Measurements from ENCODE around the gene RSPH4A. TPM values are rescaled to one million over a fixed set of nuclear protein-coding genes. Genes with fewer than 3 reads are reported as not detected.

Gene RSPH4A
- total and polyA plus RNA-seq, 2 experiments from 2014 or later: 0.46 to 0.83 TPM

DNA sequence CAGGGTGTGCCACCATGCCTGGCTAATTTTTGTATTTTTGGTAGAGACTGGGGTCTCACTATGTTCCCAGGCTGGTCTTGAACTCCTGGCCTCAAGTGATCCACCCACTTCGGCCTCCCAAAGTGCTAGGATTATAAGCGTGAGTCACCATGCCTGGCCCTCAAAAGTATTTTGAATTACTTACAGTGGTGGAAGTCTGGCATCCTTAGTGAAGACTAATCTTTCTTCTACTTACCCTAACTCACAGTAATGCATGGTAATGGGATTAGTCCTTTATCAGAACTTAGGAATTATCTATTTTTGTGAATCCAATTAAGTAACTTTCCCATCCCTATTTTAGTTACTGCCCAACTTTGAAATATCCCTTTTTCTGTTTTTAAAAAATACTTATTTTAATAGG lies 41.1 kb upstream of the RSPH4A start:
- Histone ChIP-seq H3K27ac (no peak overlapping the region), H4K20me1 (ENCODE audit: insufficient read depth, poor library complexity, severe bottlenecking) (peaks cover 15% of the 10 kb centered on the region), H3K4me2 (no peak overlapping the region), H3K9me2 (replicated peaks; ENCODE audit: insufficient read depth) (no peaks in the 10 kb centered on the region), H3K36me3 (replicated peaks; ENCODE audit: insufficient read depth, low read depth) (no peaks in the 10 kb centered on the region), H3K9me3 (ENCODE audit: low read depth) (no peaks in the 10 kb centered on the region), H3K79me2 (peaks cover 82% of the 10 kb centered on the region), H2AFZ (no peak overlapping the region), H3K4me1 (ENCODE audit: insufficient read depth) (peaks cover 16% of the 10 kb centered on the region), H3K27me3 (no peaks in the 10 kb centered on the region), H3K4me3 (no peak overlapping the region)
- no peak for DNase-seq (ENCODE audit: low spot score)
- 59% methylated on average over 2 of the region's 2 CpGs for WGBS (ENCODE audit: low lambda C conversion rate, missing lambda C conversion rate)
- TF ChIP-seq EZH2 (IDR thresholded peaks at IDR 0.05; ENCODE audit: borderline replicate concordance): no peak

- no peak for DNase-seq (ENCODE audit: low spot score)
- Histone ChIP-seq H3K4me1 (ENCODE audit: insufficient read depth) (peaks cover 13% of the 10 kb centered on the region), H2AFZ (no peak overlapping the region), H4K20me1 (ENCODE audit: insufficient read depth, poor library complexity, severe bottlenecking) (peaks cover 16% of the 10 kb centered on the region), H3K9me3 (ENCODE audit: low read depth) (no peaks in the 10 kb centered on the region), H3K27ac (no peak overlapping the region), H3K36me3 (replicated peaks; ENCODE audit: insufficient read depth, low read depth) (no peaks in the 10 kb centered on the region), H3K79me2 (peaks cover 74% of the 10 kb centered on the region), H3K9me2 (replicated peaks; ENCODE audit: insufficient read depth) (no peaks in the 10 kb centered on the region), H3K4me3 (no peak overlapping the region), H3K27me3 (no peaks in the 10 kb centered on the region), H3K4me2 (no peak overlapping the region)
- WGBS (ENCODE audit: low lambda C conversion rate, missing lambda C conversion rate): 96% methylated on average over 5 of the region's 5 CpGs
- no peak for TF ChIP-seq EZH2 (IDR thresholded peaks at IDR 0.05; ENCODE audit: borderline replicate concordance)
- TF ChIP-seq, protein P1, sequence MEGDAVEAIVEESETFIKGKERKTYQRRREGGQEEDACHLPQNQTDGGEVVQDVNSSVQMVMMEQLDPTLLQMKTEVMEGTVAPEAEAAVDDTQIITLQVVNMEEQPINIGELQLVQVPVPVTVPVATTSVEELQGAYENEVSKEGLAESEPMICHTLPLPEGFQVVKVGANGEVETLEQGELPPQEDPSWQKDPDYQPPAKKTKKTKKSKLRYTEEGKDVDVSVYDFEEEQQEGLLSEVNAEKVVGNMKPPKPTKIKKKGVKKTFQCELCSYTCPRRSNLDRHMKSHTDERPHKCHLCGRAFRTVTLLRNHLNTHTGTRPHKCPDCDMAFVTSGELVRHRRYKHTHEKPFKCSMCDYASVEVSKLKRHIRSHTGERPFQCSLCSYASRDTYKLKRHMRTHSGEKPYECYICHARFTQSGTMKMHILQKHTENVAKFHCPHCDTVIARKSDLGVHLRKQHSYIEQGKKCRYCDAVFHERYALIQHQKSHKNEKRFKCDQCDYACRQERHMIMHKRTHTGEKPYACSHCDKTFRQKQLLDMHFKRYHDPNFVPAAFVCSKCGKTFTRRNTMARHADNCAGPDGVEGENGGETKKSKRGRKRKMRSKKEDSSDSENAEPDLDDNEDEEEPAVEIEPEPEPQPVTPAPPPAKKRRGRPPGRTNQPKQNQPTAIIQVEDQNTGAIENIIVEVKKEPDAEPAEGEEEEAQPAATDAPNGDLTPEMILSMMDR (IDR thresholded peaks at IDR 0.05; ENCODE audit: poor library complexity): no peak
- TF ChIP-seq EZH2phosphoT487 (IDR thresholded peaks at IDR 0.05; ENCODE audit: low read depth, severe bottlenecking, unreplicated experiment): no peak
Measured at GRCh38 chr6:116577486-116577885, 38.8 kb upstream of the RSPH4A start.

DNA sequence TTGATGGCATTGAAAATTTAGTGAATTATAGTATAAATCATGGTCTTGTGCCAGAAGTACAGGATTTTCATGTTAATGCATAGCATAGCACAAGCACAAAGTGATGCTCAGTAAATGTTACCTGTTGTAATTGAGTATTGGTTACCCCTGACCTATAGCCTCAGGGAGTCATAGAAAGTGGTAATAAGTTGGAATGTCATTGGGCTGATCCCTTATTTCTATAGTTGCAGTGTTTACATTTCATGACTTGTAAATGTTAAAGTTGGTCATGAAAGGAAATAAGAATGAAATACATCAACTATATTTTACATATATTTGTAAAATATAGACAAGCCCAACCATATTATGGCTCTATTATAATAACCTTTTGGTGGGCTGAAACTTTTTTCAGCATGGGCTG lies 37.9 kb upstream of the RSPH4A start:
- Histone ChIP-seq H3K36me3 (replicated peaks; ENCODE audit: insufficient read depth, low read depth) (no peaks in the 10 kb centered on the region), H3K4me3 (no peak overlapping the region), H4K20me1 (ENCODE audit: insufficient read depth, poor library complexity, severe bottlenecking) (peaks cover 8% of the 10 kb centered on the region), H2AFZ (no peak overlapping the region), H3K79me2 (peaks cover 66% of the 10 kb centered on the region), H3K27me3 (no peaks in the 10 kb centered on the region), H3K4me2 (no peak overlapping the region), H3K9me2 (replicated peaks; ENCODE audit: insufficient read depth) (no peaks in the 10 kb centered on the region), H3K4me1 (ENCODE audit: insufficient read depth) (peaks cover 5% of the 10 kb centered on the region), H3K9me3 (ENCODE audit: low read depth) (no peaks in the 10 kb centered on the region), H3K27ac (no peak overlapping the region)
- TF ChIP-seq EZH2phosphoT487 (IDR thresholded peaks at IDR 0.05; ENCODE audit: low read depth, severe bottlenecking, unreplicated experiment): no peak
- TF ChIP-seq, protein P1 (IDR thresholded peaks at IDR 0.05; ENCODE audit: poor library complexity): no peak
- no peak for TF ChIP-seq EZH2 (IDR thresholded peaks at IDR 0.05; ENCODE audit: borderline replicate concordance)
- no peak for DNase-seq (ENCODE audit: low spot score)

DNA sequence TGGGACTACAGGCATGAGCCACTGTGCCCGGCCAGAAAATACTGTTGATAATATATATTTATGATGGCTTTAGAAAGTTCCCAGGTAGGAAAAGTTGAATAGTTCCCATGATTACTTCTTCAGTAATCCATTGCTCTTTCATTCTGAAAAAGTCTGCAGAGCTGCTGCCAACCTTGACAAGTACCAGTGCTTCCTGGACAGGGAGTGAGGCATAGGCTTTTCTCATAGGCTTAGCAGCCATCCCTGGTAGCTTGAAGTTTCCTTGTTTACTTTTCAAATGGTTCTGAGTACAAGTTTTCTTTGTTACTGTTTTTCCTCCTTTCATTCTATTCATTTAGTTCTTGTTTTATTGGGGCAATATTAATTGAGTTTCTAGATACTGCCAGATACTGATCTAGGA lies 37.1 kb upstream of the RSPH4A start:
- H3K4me3 ChIP-seq: no peak overlapping the region
- 88% methylated on average over 1 of the region's 1 CpG for WGBS (ENCODE audit: low lambda C conversion rate, missing lambda C conversion rate)
- peak; percentile 21 for DNase-seq (ENCODE audit: low spot score)
- H3K79me2 ChIP-seq: peaks cover 58% of the 10 kb centered on the region
- no peak for TF ChIP-seq EZH2phosphoT487 (IDR thresholded peaks at IDR 0.05; ENCODE audit: low read depth, severe bottlenecking, unreplicated experiment)
- TF ChIP-seq, protein P1 (IDR thresholded peaks at IDR 0.05; ENCODE audit: poor library complexity): no peak
- no peak for TF ChIP-seq EZH2 (IDR thresholded peaks at IDR 0.05; ENCODE audit: borderline replicate concordance)
- no peaks in the 10 kb centered on the region for H3K9me2 ChIP-seq (replicated peaks; ENCODE audit: insufficient read depth)
- H3K36me3 ChIP-seq (replicated peaks; ENCODE audit: insufficient read depth, low read depth): no peaks in the 10 kb centered on the region
- no peaks in the 10 kb centered on the region for H3K27me3 ChIP-seq
- H2AFZ ChIP-seq: no peak overlapping the region
- no peak overlapping the region for H3K4me2 ChIP-seq
- H3K9me3 ChIP-seq (ENCODE audit: low read depth): no peaks in the 10 kb centered on the region
- H3K4me1 ChIP-seq (ENCODE audit: insufficient read depth): no peaks in the 10 kb centered on the region
- H3K27ac ChIP-seq: no peak overlapping the region
- peaks cover 3% of the 10 kb centered on the region for H4K20me1 ChIP-seq (ENCODE audit: insufficient read depth, poor library complexity, severe bottlenecking)

Measured in hepatocyte (in vitro differentiated cells).